ENCODE data around the gene ADGRV1. TPM values are rescaled to one million over a fixed set of nuclear protein-coding genes. Genes with fewer than 3 reads are reported as not detected.

Gene ADGRV1
- total and polyA plus RNA-seq, 9 of the 15 experiments (the other 6 are each of a cell fraction or from before 2014, with no cell fraction given): 21.7 to 156 (median 58.2) TPM

- TF ChIP-seq, protein P1, sequence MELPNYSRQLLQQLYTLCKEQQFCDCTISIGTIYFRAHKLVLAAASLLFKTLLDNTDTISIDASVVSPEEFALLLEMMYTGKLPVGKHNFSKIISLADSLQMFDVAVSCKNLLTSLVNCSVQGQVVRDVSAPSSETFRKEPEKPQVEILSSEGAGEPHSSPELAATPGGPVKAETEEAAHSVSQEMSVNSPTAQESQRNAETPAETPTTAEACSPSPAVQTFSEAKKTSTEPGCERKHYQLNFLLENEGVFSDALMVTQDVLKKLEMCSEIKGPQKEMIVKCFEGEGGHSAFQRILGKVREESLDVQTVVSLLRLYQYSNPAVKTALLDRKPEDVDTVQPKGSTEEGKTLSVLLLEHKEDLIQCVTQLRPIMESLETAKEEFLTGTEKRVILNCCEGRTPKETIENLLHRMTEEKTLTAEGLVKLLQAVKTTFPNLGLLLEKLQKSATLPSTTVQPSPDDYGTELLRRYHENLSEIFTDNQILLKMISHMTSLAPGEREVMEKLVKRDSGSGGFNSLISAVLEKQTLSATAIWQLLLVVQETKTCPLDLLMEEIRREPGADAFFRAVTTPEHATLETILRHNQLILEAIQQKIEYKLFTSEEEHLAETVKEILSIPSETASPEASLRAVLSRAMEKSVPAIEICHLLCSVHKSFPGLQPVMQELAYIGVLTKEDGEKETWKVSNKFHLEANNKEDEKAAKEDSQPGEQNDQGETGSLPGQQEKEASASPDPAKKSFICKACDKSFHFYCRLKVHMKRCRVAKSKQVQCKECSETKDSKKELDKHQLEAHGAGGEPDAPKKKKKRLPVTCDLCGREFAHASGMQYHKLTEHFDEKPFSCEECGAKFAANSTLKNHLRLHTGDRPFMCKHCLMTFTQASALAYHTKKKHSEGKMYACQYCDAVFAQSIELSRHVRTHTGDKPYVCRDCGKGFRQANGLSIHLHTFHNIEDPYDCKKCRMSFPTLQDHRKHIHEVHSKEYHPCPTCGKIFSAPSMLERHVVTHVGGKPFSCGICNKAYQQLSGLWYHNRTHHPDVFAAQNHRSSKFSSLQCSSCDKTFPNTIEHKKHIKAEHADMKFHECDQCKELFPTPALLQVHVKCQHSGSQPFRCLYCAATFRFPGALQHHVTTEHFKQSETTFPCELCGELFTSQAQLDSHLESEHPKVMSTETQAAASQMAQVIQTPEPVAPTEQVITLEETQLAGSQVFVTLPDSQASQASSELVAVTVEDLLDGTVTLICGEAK (IDR thresholded peaks at IDR 0.05): peak; percentile 75
- TF ChIP-seq, protein P1 (CRISPR knock-in tag; IDR thresholded peaks at IDR 0.05): no peak
- no peak for TF ChIP-seq YBX1 (IDR thresholded peaks at IDR 0.05)
- no peak for TF ChIP-seq CTCF (IDR thresholded peaks at IDR 0.05 in 2 of 3, conservative IDR thresholded peaks at IDR 0.05 in 1 of 3; ENCODE audit: insufficient read depth in 2 of 3, low read depth in 1 of 3, low read length in 3 of 3)
- no peak for TF ChIP-seq ZNF507 (tag; conservative IDR thresholded peaks at IDR 0.05)
- no peak for TF ChIP-seq XRCC3 (IDR thresholded peaks at IDR 0.05)
- TF ChIP-seq CTBP1 (IDR thresholded peaks at IDR 0.05; ENCODE audit: borderline replicate concordance): peak; percentile 76; the same call in 1 of the 2 replicates
- no peak for TF ChIP-seq ATF2 (CRISPR knock-in tag; IDR thresholded peaks at IDR 0.05)
- no peak for TF ChIP-seq TOE1 (IDR thresholded peaks at IDR 0.05; ENCODE audit: borderline replicate concordance)
- no peak for TF ChIP-seq TOE1 (CRISPR knock-in tag; IDR thresholded peaks at IDR 0.05; ENCODE audit: borderline replicate concordance, low read depth)
- TF ChIP-seq, protein P2, sequence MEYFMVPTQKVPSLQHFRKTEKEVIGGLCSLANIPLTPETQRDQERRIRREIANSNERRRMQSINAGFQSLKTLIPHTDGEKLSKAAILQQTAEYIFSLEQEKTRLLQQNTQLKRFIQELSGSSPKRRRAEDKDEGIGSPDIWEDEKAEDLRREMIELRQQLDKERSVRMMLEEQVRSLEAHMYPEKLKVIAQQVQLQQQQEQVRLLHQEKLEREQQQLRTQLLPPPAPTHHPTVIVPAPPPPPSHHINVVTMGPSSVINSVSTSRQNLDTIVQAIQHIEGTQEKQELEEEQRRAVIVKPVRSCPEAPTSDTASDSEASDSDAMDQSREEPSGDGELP (CRISPR knock-in tag; IDR thresholded peaks at IDR 0.05; ENCODE audit: borderline replicate concordance): no peak
- TF ChIP-seq CREBBP (IDR thresholded peaks at IDR 0.05; ENCODE audit: low read depth, low read length): no peak
- TF ChIP-seq CBX1 (IDR thresholded peaks at IDR 0.05; ENCODE audit: low read depth): no peak
- TF ChIP-seq TEAD2 (tag; IDR thresholded peaks at IDR 0.05): no peak
- peak; percentile 79 for TF ChIP-seq NBN (IDR thresholded peaks at IDR 0.05; ENCODE audit: low read depth)
These were observed 100.0 kb downstream of the ADGRV1 start (continued) for GRCh38 chr5:90658620-90659019.

Measured in K562 (cell line).